SK-N-SH (cell line): Measurements from ENCODE around the gene SEC61A1. TPM values are rescaled to one million over a fixed set of nuclear protein-coding genes. Genes with fewer than 3 reads are reported as not detected.
A peak's percentile ranks its signal among the peaks of the same experiment; 100 is the strongest.

Source experiments
- CTCF ChIA-PET: fragments of 300-600, 350-600 bp; formaldehyde crosslinking; extraction: SDS; loops from one replicate; lab custom pipeline; 2021; lab: Yijun Ruan, JAX
- POLR2A ChIA-PET: fragments of 350-600 bp; sonication (Branson Sonifier 250); formaldehyde crosslinking; extraction: SDS; loops from one replicate; lab custom pipeline; 2020; ENCODE audit warnings: antibody characterized with exemption, inconsistent platforms; lab: Yijun Ruan, JAX
- DNase-seq: peaks from one replicate; pipeline ENCODE4 v3.0.0; 2012
- H2AFZ ChIP-seq: fragments of 200-600 bp; sonication (generic); 2 replicates; pipeline ENCODE4 v1.8.1; 2016; ENCODE audit warnings: antibody characterized with exemption, mild to moderate bottlenecking, low read depth
- H3F3A ChIP-seq: fragments of 200-600 bp; sonication (generic); replicated peaks from 2 replicates; pipeline ENCODE3; 2016; ENCODE audit warnings: antibody characterized with exemption, mild to moderate bottlenecking; ENCODE audit not compliant: insufficient read depth
- H3K27ac ChIP-seq, 2 experiments: fragments of 200-500 bp in 1 of 2; fragments of 200-600 bp in 1 of 2; sonication (Bioruptor generic) in 1 of 2; sonication (generic), shearing (Covaris generic) in 1 of 2; 2 replicates each; pipeline versions ENCODE4 v1.5.1 to v1.6.1; 2014 to 2016; ENCODE audit warnings: low read depth in 2 of 2, inconsistent platforms in 1 of 2, low read length in 1 of 2, mild to moderate bottlenecking in 1 of 2, mixed read lengths in 1 of 2
- H3K27me3 ChIP-seq: fragments of 200-600 bp; sonication (generic), shearing (Covaris generic); 2 replicates; pipeline ENCODE4 v1.6.1; 2016; ENCODE audit warnings: mixed run types; ENCODE audit not compliant: insufficient read depth
- H3K36me3 ChIP-seq, 2 experiments: fragments of 200-500 bp in 1 of 2; fragments of 200-600 bp in 1 of 2; sonication (Bioruptor generic) in 1 of 2; sonication (generic) in 1 of 2; replicated peaks in 1 of 2; 2 replicates each; pipeline versions ENCODE3 to v1.5.1; 2014 to 2016; ENCODE audit warnings: low read length in 1 of 2, mild to moderate bottlenecking in 1 of 2; ENCODE audit not compliant: insufficient read depth in 2 of 2, control insufficient read depth in 1 of 2
- H3K4me1 ChIP-seq, 2 experiments: fragments of 200-500 bp in 1 of 2; fragments of 200-600 bp in 1 of 2; sonication (Bioruptor generic) in 1 of 2; sonication (generic), shearing (Covaris generic) in 1 of 2; 2 replicates each; pipeline versions ENCODE4 v1.5.1 to v1.6.1; 2014 to 2016; ENCODE audit warnings: low read depth in 1 of 2, low read length in 1 of 2, mixed run types in 1 of 2; ENCODE audit not compliant: insufficient read depth in 2 of 2, control insufficient read depth in 1 of 2
- H3K4me2 ChIP-seq: fragments of 200-600 bp; sonication (generic), shearing (Covaris generic); 2 replicates; pipeline ENCODE4 v1.6.1; 2017; ENCODE audit warnings: mixed run types
- H3K4me3 ChIP-seq, 2 experiments: fragments of 200-500 bp in 1 of 2; fragments of 200-600 bp in 1 of 2; sonication (Bioruptor generic) in 1 of 2; sonication (generic), shearing (Covaris generic) in 1 of 2; 2 replicates each; pipeline versions ENCODE4 v1.5.1 to v1.8.1; 2014 to 2016; ENCODE audit warnings: low read depth in 2 of 2, inconsistent platforms in 1 of 2, low read length in 1 of 2, mild to moderate bottlenecking in 1 of 2, mixed read lengths in 1 of 2, moderate library complexity in 1 of 2
- H3K79me2 ChIP-seq: fragments of 200-600 bp; sonication (generic); 2 replicates; pipeline ENCODE4 v1.8.1; 2017; ENCODE audit warnings: mild to moderate bottlenecking; ENCODE audit not compliant: insufficient read depth
- H3K9ac ChIP-seq: fragments of 200-600 bp; sonication (generic); 2 replicates; pipeline ENCODE4 v1.6.1; 2017; ENCODE audit warnings: mixed run types
- H3K9me2 ChIP-seq: fragments of 200-600 bp; sonication (generic); 2 replicates; pipeline ENCODE4 v1.6.1; 2017; ENCODE audit warnings: mixed run types
- H3K9me3 ChIP-seq: fragments of 200-600 bp; sonication (generic); 2 replicates; pipeline ENCODE4 v1.6.1; 2017; ENCODE audit warnings: mixed run types, mild to moderate bottlenecking, moderate library complexity
- H4K20me1 ChIP-seq: fragments of 200-600 bp; sonication (generic); 2 replicates; pipeline ENCODE4 v1.6.1; 2017; ENCODE audit warnings: mild to moderate bottlenecking, mixed run types; ENCODE audit not compliant: insufficient read depth
- CHD2 ChIP-seq: fragments of 150-350 bp; IDR thresholded peaks from 2 replicates; pipeline ENCODE4 v1.6.1; 2018; ENCODE audit warnings: low read length; ENCODE audit not compliant: partially characterized antibody
- EZH2phosphoT487 ChIP-seq: fragments of 200-600 bp; sonication (generic); IDR thresholded peaks from 2 replicates; pipeline ENCODE4 v1.6.1; 2017; ENCODE audit warnings: low read depth, mixed run types, mild to moderate bottlenecking, antibody characterized with exemption, moderate library complexity, borderline replicate concordance
- GABPA ChIP-seq: IDR thresholded peaks from 2 replicates; pipeline ENCODE4 v1.4.0; 2012; ENCODE audit warnings: low read depth, mild to moderate bottlenecking
- GATA2 ChIP-seq: sonication (generic); formaldehyde crosslinking; IDR thresholded peaks from 2 replicates; pipeline ENCODE4 v1.5.0; 2020; ENCODE audit warnings: mild to moderate bottlenecking, missing genetic modification reagents
- TEAD4 ChIP-seq: IDR thresholded peaks from 2 replicates; pipeline ENCODE4 v1.4.0; 2012; ENCODE audit warnings: mild to moderate bottlenecking, borderline replicate concordance; ENCODE audit not compliant: insufficient read depth
- WGBS: methylation state at CpG from one replicate; pipeline ENCODE4 v1.1.6; 2017; ENCODE audit warnings: low lambda C conversion rate; 5-methylcytosine and 5-hydroxymethylcytosine counted together
- polyA plus RNA-seq, 3 experiments: library from polyadenylated mRNA; depleted of rRNA; stranded (reverse); fragments of >200 nt; gene quantifications; 2 replicates each; pipeline ENCODE4 v1.2.3, GENCODE V29; 2012
- TF ChIP-seq, protein P1 (sequence below): IDR thresholded peaks from 2 replicates; pipeline ENCODE4 v1.6.1; 2012; ENCODE audit warnings: mild to moderate bottlenecking, low read depth, low read length, moderate library complexity
- TF ChIP-seq, protein P2 (sequence below): fragments of 200-600 bp; sonication (generic); IDR thresholded peaks from 2 replicates; pipeline ENCODE4 v1.6.1; 2017; ENCODE audit warnings: antibody characterized with exemption, mild to moderate bottlenecking, moderate library complexity
- TF ChIP-seq, protein P3 (sequence below): IDR thresholded peaks from 2 replicates; pipeline ENCODE4 v1.4.0; 2012; ENCODE audit warnings: low read depth, borderline replicate concordance

The SEC61A1 gene
- polyA plus RNA-seq, 1 of the 3 experiments (the other 2 are of a cell fraction), result 153 TPM

DNA sequence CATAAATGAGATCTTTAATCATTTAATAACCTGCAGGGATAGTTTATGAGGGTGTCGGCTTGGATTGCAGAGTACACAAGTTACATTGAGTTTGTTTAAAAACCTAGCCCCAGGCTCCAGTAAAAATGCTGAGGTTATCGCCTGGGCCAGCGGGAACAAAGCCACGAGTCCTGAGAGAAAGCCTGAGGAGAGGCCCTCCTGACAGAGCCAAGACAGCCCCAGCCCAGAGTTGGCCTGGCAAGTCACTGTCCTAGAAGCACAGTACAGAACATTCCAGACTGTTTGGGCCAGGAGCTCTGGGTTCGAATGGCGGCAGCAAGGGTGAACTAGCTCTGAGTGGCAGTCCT, 32.4 kb downstream of the SEC61A1 start:
- Histone ChIP-seq H3K9me3 (no peaks in the 10 kb centered on the region; the same call in 1 of the 2 replicates), H3K9me2 (no peaks in the 10 kb centered on the region), H3K4me2 (no peak overlapping the region), H4K20me1 (0 out of 2 replicates have a peak, but pooled peaks cover 5% of the 10 kb centered on the region), H3F3A (peaks cover 5% of the 10 kb centered on the region), H3K4me3 (no peak overlapping the region), H3K27ac (peak overlapping the region in 1 of 2 experiments; percentile 22; a peak in 2 of 4 replicates), H3K36me3 (peaks cover 18 to 70% of the 10 kb centered on the region in 2 experiments), H3K9ac (no peak overlapping the region), H2AFZ (no peak overlapping the region), H3K4me1 (peaks cover 0 to 18% of the 10 kb centered on the region in 2 experiments; a peak in 3 of 4 replicates), H3K79me2 (peaks cover 6% of the 10 kb centered on the region; the same call in 1 of the 2 replicates), H3K27me3 (no peaks in the 10 kb centered on the region)
- TF ChIP-seq CHD2 (no peak), GATA2 (CRISPR knock-in tag) (no peak), GABPA (no peak), TEAD4 (no peak), EZH2phosphoT487 (no peak)
- TF ChIP-seq, protein P1, sequence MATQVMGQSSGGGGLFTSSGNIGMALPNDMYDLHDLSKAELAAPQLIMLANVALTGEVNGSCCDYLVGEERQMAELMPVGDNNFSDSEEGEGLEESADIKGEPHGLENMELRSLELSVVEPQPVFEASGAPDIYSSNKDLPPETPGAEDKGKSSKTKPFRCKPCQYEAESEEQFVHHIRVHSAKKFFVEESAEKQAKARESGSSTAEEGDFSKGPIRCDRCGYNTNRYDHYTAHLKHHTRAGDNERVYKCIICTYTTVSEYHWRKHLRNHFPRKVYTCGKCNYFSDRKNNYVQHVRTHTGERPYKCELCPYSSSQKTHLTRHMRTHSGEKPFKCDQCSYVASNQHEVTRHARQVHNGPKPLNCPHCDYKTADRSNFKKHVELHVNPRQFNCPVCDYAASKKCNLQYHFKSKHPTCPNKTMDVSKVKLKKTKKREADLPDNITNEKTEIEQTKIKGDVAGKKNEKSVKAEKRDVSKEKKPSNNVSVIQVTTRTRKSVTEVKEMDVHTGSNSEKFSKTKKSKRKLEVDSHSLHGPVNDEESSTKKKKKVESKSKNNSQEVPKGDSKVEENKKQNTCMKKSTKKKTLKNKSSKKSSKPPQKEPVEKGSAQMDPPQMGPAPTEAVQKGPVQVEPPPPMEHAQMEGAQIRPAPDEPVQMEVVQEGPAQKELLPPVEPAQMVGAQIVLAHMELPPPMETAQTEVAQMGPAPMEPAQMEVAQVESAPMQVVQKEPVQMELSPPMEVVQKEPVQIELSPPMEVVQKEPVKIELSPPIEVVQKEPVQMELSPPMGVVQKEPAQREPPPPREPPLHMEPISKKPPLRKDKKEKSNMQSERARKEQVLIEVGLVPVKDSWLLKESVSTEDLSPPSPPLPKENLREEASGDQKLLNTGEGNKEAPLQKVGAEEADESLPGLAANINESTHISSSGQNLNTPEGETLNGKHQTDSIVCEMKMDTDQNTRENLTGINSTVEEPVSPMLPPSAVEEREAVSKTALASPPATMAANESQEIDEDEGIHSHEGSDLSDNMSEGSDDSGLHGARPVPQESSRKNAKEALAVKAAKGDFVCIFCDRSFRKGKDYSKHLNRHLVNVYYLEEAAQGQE, result no peak
- TF ChIP-seq, protein P2, sequence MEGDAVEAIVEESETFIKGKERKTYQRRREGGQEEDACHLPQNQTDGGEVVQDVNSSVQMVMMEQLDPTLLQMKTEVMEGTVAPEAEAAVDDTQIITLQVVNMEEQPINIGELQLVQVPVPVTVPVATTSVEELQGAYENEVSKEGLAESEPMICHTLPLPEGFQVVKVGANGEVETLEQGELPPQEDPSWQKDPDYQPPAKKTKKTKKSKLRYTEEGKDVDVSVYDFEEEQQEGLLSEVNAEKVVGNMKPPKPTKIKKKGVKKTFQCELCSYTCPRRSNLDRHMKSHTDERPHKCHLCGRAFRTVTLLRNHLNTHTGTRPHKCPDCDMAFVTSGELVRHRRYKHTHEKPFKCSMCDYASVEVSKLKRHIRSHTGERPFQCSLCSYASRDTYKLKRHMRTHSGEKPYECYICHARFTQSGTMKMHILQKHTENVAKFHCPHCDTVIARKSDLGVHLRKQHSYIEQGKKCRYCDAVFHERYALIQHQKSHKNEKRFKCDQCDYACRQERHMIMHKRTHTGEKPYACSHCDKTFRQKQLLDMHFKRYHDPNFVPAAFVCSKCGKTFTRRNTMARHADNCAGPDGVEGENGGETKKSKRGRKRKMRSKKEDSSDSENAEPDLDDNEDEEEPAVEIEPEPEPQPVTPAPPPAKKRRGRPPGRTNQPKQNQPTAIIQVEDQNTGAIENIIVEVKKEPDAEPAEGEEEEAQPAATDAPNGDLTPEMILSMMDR, result no peak
- TF ChIP-seq, protein P3, sequence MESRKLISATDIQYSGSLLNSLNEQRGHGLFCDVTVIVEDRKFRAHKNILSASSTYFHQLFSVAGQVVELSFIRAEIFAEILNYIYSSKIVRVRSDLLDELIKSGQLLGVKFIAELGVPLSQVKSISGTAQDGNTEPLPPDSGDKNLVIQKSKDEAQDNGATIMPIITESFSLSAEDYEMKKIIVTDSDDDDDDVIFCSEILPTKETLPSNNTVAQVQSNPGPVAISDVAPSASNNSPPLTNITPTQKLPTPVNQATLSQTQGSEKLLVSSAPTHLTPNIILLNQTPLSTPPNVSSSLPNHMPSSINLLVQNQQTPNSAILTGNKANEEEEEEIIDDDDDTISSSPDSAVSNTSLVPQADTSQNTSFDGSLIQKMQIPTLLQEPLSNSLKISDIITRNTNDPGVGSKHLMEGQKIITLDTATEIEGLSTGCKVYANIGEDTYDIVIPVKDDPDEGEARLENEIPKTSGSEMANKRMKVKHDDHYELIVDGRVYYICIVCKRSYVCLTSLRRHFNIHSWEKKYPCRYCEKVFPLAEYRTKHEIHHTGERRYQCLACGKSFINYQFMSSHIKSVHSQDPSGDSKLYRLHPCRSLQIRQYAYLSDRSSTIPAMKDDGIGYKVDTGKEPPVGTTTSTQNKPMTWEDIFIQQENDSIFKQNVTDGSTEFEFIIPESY, result no peak
- DNase-seq, result no peak
- ChIA-PET POLR2A (no interaction called here), CTCF (interaction anchor here (2.0 to 2.9 kb wide), 2 partner anchors 11 to 16 kb away, joined by 10 to 24 read pairs; no protein-coding TSS in a partner anchor)
- WGBS, result 81% methylated on average over 5 of the region's 6 CpGs
